ENCODE results near the gene ANKRD50.

DNA sequence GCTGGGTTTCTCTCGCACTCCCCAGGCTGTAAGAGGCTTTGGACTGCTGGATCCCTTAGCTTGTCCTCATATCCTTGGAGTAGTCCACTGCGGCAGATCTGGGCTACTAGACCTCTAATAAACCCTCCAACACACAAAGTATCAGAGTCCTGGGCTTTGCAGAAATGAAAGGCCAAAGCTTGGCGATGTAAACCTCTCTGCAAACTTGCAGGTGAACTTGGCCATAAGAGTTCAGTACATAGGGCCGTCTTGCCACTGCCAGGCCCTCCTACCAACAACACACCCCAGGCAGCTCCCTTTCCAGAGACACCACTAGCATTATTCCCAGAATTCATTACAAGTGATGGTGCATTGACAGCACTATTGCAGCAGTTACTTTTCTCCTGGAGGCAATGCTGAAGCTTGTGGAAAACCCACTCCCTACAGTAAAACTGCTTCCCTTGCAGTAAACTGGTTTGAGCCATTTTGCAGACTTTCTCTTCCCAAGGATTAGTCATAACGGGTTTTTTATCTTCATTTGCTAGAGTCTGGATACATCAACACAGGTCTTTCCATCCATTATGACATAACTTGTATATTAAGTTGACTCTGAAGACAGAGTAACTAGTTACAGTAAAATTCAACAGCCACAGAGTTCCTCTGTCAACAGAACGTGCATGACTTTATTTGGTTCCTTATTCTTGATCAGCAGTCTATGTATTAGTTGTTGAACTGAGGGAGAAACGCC, 2.4 kb downstream of the ANKRD50 start:
- TF ChIP-seq POLR2A (IDR thresholded peaks at IDR 0.05; ENCODE audit: low read depth, low read length) (no peak), POLR2AphosphoS5 (IDR thresholded peaks at IDR 0.05; ENCODE audit: low read depth, low read length) (no peak), SPI1 (IDR thresholded peaks at IDR 0.05; ENCODE audit: low read depth, low read length) (no peak), PAX5 (IDR thresholded peaks at IDR 0.05; ENCODE audit: insufficient read depth, low read length, severe bottlenecking) (no peak), POU2F2 (IDR thresholded peaks at IDR 0.05; ENCODE audit: low read depth, low read length) (no peak)

All from GM12891 (cell line).